Measurements from ENCODE around the gene CRYBA1. TPM values are rescaled to one million over a fixed set of nuclear protein-coding genes. Genes with fewer than 3 reads are reported as not detected.
"Not testable (repeated sequence)": the region's sequence is repeated elsewhere in the genome, so short reads cannot be mapped to it uniquely, and the experiment has no call there.

Gene CRYBA1
- total and polyA plus RNA-seq, 11 donors: not detected

- intact Hi-C loops (cut with DNase I): loop anchor here in 1 of 10 donors (10.0 kb wide), 1 partner anchor 261 kb away; no protein-coding TSS in a partner anchor
Measured at GRCh38 chr17:29225396-29225795, 21.3 kb upstream of the CRYBA1 start.

DNA sequence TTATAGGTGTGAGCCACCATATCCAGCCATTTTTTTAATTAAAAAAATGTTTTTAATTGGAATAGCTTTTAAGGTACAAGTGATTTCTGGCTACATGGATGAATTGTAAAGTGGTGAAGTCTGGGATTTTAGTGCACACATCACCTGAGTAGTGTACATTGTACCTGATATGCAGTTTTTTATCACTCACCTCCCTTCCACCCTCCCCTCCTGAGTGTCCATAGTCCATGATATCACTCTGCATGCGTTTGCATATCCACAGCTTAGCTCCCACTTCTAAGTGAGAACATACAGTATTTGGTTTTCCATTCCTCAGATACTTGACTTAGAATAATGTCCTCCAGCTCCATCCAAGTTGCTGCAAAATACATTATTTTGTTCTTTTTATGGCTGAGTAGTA lies 13.4 kb upstream of the CRYBA1 start:
- Histone ChIP-seq H3K9me3 (no peaks in the 10 kb centered on the region), H3K27ac (no peak overlapping the region), H3K4me3 (no peak overlapping the region), H3K4me1 (peaks cover 0 to 10% (median 0%) of the 10 kb centered on the region in 12 donors), H3K36me3 (no peaks in the 10 kb centered on the region), H3K27me3 (no peaks in the 10 kb centered on the region)
- intact Hi-C loops (cut with DNase I): no loop called here
- DNase-seq (no peak), ATAC-seq (no peak)
- no peak for TF ChIP-seq CTCF (IDR thresholded peaks at IDR 0.05)
- 93 to 100% (median 95%) methylated on average over 1 of the region's 1 CpG for WGBS, 4 donors

More at GRCh38 chr17:29225396-29225795, 21.3 kb upstream of the CRYBA1 start:
- no peak overlapping the region for H3K27ac ChIP-seq
- H3K9me3 ChIP-seq: no peaks in the 10 kb centered on the region
- no peaks in the 10 kb centered on the region for H3K4me1 ChIP-seq
- H3K4me3 ChIP-seq: no peak overlapping the region
- no peaks in the 10 kb centered on the region for H3K36me3 ChIP-seq
- no peaks in the 10 kb centered on the region for H3K27me3 ChIP-seq
- no peak for DNase-seq
- ATAC-seq: no peak
- TF ChIP-seq CTCF (IDR thresholded peaks at IDR 0.05) (no peak), POLR2A (IDR thresholded peaks at IDR 0.05) (no peak)

DNA sequence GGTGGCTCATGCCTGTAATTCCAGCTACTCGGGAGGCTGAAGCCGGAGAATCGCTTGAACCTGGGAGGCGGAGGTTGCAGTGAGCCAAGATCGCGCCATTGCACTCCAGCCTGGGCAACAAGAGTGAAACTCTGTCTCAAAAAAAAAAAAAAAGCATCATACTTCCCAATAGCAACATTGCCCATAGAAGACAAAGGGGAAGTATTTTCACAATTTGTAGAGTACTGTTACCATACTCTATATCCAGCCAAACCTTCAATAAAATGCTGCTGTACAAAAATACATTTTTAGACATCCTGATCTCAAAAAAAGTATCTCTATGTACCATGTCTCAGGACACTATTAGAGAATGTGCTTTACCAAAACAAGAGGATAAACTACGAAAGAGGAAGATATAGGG lies 11.7 kb upstream of the CRYBA1 start:
- H3K36me3 ChIP-seq; DNase-seq; H3K27ac ChIP-seq; H3K9me3 ChIP-seq; intact Hi-C loops (cut with DNase I); H3K27me3 ChIP-seq; H3K4me3 ChIP-seq; ATAC-seq: not testable (repeated sequence)
- H3K4me1 ChIP-seq: peaks cover 0 to 14% (median 0%) of the 10 kb centered on the region in 12 donors
- 77 to 96% (median 88%) methylated on average over 7 of the region's 7 CpGs for WGBS, 4 donors

DNA sequence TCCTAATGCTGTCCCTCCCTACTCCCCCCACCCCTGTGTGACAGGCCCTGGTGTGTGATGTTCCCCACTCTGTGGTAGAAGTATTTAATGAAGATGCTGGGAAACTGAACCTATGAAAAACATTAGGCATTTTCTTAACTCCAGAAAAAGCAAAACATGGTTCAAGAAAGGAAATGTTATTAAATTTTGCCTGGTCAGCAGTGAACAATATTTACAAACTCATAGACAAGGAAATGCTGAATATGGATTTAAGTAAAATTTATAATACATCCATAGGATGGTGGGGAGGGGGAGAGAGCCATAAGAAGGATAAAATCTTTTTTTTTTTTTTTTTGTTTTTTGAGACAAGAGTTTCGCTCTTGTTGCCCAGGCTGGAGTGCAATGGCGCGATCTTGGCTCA lies 10.8 kb upstream of the CRYBA1 start:
- Histone ChIP-seq H3K27ac (no peak overlapping the region), H3K36me3 (no peaks in the 10 kb centered on the region), H3K27me3 (no peaks in the 10 kb centered on the region), H3K9me3 (no peaks in the 10 kb centered on the region), H3K4me1 (peaks cover 0 to 21% (median 0%) of the 10 kb centered on the region in 12 donors), H3K4me3 (no peak overlapping the region)
- TF ChIP-seq CTCF (IDR thresholded peaks at IDR 0.05) (no peak), POLR2A (IDR thresholded peaks at IDR 0.05) (no peak)
- intact Hi-C loops (cut with DNase I): no loop called here
- no peak for DNase-seq
- no peak for ATAC-seq
- WGBS, 4 donors: 92 to 100% (median 97%) methylated on average over 3 of the region's 3 CpGs

- DNase-seq (no peak), ATAC-seq (no peak)
- Histone ChIP-seq H3K4me3 (no peak overlapping the region), H3K27me3 (no peaks in the 10 kb centered on the region), H3K36me3 (no peaks in the 10 kb centered on the region), H3K9me3 (no peaks in the 10 kb centered on the region), H3K27ac (no peak overlapping the region), H3K4me1 (peaks cover 0 to 29% (median 0%) of the 10 kb centered on the region in 12 donors)
- WGBS, 4 donors: 86 to 98% (median 92%) methylated on average over 3 of the region's 3 CpGs
- intact Hi-C loops (cut with DNase I): no loop called here
- TF ChIP-seq CTCF (IDR thresholded peaks at IDR 0.05): no peak
- TF ChIP-seq POLR2A (IDR thresholded peaks at IDR 0.05): no peak
Measured at GRCh38 chr17:29237476-29238132, 9.1 kb upstream of the CRYBA1 start.
